M059J (cell line): Measurements from ENCODE around the gene CAT. TPM values are rescaled to one million over a fixed set of nuclear protein-coding genes. Genes with fewer than 3 reads are reported as not detected.

ENCODE experiments used
- DNase-seq: peaks from one replicate; pipeline ENCODE4 v3.0.0-alpha.2; 2012; ENCODE audit warnings: low read depth
- total RNA-seq: library from RNA; depleted of rRNA; stranded (reverse); fragments of >200 nt; shearing (Covaris generic); gene quantifications from 2 replicates; pipeline ENCODE4 v1.2.3, GENCODE V29; 2014; rRNA removed

Gene CAT
- 102 and 121 TPM in 2 replicates for total RNA-seq

DNA sequence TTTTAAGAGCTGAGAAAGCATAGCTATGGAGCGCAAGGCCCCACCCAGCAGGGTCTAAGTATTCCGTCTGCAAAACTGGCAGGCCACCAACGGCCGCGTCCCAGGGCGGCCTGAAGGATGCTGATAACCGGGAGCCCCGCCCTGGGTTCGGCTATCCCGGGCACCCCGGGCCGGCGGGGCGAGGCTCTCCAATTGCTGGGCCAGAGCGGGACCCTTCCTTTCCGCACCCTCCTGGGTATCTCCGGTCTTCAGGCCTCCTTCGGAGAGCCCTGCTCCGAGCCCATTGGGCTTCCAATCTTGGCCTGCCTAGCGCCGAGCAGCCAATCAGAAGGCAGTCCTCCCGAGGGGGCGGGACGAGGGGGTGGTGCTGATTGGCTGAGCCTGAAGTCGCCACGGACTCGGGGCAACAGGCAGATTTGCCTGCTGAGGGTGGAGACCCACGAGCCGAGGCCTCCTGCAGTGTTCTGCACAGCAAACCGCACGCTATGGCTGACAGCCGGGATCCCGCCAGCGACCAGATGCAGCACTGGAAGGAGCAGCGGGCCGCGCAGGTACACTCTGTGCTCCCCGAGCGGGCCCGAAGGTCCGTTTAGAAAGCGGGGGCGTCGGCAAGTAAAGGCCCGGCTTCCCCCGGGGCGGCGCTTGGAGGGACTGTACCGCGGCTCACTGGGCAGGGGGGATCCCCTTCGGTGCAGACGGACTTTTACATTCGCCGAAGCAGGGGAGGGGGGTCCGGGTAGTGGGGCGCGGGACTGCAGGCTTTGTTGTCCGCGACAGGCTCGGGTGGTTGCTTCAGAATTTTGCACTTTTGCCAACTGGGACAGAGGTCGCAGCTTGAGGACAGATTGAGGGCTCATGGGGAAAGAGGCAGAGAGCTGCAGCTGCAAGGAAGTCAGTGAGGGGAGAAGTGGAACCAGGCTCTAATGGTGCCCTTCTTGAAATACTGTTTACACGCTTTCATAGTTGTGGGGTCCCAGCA lies at the start of gene CAT:
CAT (plus strand) TSS at position 406 of the 979 bp plus-strand sequence; CDS start at position 486, 80 bp downstream.
- DNase-seq, result peak; percentile 97

DNA sequence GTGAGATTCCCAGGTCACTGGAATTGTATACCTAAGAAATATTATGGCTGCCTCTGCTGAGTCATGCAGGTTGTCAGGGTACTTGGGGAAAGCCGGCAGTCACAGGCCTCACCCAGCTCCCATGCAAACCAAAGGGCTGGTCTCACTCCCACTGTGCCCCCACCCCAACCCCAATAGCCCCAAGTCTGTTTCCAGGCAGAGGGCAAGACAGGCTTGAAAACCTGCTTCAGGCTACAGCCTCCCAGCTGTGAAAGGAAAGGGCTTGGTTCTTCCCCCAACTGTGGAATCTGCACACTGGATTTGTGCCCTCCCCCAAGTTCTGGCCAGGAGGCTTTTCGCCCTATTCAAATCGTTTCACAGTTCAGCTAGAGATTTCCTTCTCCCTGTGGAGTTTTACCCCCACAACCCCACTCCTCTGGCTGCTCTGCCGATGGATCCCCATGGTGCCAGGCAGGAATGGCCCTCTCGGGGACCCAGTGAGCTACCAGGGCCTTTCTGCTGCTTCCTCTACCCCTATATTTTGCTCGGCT lies 43.9 kb upstream of the CAT start:
- DNase-seq, result peak; percentile 26

DNA sequence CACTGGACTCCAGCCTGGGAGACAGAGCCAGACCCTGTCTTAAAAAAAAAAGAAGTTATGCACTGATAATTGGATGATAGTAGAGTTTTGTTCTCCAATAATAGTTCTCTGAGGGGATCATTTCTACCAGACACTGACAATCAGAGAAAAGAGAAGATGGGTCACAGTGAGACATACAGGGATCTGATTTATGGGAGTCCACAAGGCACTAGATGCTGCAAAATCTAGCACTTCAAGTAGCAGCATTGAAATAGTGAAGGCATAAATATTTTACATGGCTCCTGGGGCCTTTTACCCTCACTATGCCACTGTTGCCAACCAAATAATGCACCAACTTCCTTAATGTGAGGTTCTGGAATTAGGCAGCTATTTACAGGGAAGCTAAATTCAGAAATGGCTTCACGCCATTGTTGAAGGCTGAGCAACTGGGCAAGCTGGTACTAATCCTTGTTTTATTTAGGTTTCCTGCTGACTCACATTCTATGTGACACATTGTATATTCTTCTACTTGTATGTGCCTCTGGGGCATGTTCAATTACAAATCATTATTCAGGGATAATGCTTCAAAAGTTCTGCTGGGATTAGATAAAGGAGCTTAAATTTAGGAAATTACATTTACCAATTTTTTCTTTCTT lies 42.7 kb upstream of the CAT start:
- DNase-seq, result peak; percentile 91

- no peak for DNase-seq
These were observed 41.6 kb upstream of the CAT start for GRCh38 chr11:34397120-34397519.

DNA sequence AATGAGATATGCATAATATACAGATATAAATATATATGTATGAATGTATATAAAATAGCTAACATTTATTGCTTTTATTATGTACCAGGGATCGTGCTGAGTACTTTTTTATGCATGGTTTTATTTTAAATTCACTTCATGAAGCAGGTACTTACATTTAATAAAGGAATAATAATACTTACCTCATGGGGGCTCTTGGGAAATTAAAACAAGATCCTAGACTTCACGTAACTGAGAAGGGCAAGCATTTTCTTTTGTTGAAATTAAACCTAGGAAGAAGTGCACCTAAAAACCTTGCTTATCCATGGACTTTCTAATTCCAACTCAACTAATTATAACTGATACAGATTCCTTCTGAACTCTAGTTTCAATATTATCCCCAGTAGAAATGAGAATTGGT lies 40.9 kb upstream of the CAT start:
- no peak for DNase-seq

DNA sequence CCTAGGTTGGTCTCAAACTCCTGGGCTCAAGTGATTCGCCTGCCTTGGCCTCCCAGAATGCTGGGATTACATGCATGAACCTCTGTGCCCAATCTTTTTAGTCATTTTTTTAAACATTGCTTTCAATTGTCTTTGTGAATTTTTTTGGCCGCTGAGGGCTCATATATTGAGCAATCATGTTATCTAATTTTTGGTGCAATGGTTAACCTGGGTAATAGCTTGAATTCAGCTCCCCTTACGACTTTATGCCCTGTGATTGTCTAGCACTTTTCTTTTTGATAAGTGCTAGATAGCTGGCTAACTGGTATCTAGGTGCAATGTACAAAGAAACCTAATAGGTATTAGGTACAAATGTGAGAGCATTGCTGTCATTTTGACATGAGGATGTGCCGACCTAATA lies 35.3 kb upstream of the CAT start:
- no peak for DNase-seq

DNA sequence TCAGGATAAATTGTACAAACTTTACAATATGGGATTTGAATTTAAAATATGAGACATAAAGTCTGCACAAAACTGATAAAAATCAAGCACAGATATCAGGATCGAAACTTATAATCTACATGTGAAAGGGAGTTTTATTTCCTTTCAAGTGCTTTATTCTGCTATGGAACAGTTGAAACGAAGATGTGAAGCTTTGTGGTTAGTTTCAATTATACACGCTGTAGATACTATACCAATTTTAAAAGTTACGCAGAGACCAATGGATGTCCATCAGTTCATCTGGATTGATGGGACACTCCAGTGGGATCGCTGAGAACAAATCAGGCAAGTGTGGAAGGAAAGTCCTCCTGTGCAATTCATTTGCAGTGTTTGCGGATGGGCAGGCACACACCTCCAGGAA lies 34.5 kb upstream of the CAT start:
- DNase-seq, result no peak

DNA sequence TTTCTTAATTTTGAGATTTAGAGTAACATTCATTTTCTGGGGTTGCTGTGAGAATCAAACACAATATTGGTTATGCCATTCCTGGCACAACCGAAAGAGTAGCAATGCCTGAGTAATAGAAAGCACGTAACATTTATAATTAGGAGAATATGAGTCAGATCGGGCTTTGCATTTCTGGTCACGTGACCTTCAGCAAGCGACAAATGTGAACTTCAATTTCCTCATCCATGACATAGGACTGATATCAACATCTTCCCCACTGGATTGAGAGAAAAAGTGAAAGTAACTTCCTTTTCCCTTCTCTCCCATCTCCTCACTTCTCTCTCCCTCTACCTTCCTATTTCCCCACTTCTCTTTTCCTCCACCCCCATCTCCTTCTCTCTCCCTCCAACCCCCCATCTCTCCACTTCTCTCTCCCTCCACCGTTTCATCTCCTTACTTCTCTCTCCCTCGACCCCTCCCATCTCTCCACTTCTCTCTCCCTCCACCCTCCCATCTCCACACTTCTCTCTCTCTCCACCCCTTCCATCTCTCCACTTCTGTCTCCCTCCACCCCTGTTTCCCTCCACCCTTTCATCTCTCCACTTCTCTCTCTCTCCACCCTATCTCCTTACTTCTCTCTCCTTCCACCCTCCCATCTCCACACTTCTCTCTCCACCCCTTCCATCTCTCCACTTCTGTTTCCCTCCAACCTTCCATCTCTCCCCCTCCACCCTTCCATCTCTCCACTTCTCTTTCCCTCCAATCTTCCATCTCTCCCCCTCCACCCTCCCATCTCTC lies 33.5 kb upstream of the CAT start:
- DNase-seq, result peak; percentile 81

DNA sequence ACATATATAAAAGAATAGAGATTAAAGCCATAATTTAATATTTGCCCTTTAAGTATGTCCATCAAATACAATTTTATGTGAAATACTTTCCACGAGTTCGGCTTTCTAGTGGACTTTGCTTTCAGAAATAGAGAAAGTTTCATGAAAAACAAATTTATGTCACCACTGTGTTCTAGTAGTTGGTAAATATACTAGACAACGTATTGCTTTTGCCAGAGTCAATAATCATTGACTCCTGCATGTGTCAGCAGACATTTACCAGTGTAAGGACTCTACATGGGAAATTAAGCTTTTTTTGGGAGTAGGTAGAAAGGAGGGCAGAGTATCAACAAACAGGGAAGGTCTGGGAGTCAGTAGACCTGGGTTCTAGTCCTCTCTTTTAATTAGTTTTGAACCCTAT lies 32.3 kb upstream of the CAT start:
- DNase-seq, result no peak

- DNase-seq, result no peak
These were observed 31.5 kb upstream of the CAT start for GRCh38 chr11:34407121-34407813.

- no peak for DNase-seq
These were observed 30.1 kb upstream of the CAT start for GRCh38 chr11:34408580-34409172.

DNA sequence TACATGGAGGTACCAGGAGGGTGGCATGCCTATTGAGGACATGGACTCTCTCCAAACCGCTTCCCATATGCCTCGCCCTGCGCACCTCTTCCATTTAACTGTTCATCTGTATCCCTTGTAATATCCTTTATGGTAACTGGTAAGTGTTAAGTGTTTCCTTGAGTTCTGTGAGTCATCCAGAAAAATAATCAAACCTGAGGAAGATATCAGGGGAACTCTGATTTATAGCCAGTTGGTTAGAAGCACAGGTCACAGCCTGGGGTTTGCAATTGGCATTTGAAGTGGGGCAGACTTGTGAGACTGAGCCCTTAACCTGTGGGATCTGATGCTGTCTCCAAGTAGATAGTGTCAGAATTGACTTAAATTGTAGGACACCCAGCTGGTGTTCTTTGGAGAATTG lies 27.6 kb upstream of the CAT start:
- peak; percentile 52 for DNase-seq

DNA sequence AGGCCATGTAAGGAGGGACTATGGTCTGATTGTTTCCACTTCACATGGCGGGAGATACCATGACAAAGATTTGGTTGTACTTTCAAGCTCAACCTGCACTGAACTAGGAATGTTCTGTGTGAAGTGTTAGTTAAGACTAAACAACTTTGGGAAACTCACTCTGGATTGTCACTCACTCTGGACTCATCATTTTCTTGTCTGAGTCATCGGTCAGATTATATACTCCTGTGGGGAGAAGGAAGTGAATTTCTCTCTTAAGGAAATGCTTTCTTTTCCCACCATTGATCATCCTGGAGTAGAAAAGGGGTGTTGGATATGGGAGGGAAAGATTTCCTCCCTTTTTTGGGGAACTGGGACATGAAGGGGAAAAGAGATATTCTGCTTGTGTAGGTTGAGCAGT lies 26.9 kb upstream of the CAT start:
- peak; percentile 57 for DNase-seq

DNA sequence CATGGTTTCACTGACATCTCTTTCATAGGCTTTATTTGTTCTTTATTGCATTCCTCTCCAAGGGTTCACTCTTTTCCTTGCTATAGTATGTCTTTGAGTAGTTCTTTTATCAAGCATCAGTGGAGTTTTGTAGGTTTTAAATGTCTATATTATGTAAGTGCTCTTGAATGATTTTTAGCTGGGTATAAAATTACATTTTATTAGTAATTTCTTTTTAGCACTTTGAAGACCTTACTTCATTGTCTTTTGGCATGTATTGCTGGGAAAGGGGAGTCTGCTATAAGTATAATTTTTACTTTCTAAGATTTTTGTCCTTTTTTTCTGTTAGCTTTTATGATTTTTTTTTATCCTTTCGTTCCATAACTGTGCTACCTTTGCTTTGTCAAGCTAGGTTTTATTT lies 25.5 kb upstream of the CAT start:
- DNase-seq, result no peak

DNA sequence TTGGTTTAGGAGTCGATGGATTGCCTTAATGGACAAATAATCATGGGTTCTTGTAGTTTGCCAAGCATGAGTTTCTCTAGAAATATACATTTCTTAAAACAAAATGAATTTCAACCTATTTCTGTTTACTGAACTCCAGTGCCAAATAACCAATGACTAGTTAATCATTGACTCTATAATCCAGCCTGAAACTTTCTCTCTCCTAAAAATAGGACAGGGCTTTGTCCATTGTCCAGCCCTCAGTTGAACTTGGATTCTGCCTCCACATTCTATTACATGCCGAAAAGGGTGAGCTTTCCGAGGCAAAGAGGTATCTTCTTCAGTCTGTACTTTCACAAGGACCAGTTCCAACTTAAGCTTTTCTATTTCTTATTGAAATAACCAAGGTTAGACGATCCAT lies 23.2 kb upstream of the CAT start:
- no peak for DNase-seq

DNA sequence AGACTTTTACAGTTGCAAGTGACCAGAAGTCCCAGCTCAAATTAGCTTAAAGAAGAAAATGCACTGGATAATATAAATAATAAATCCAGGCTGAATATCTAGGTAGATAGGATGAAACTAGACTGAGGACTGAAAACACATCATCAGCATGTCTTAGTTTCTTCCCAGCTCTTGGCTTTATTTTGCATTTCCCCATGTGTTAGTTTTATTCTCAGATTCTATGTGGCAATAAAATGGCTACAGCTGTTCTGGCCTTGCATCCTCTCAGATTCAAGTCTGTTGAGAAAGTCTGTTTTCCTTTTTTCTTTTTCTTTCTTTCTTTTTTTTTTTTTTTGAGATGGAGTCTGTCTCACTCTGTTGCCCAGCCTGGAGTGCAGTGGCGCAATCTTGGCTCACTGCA lies 22.6 kb upstream of the CAT start:
- DNase-seq, result no peak

- DNase-seq, result no peak
These were observed 22.0 kb upstream of the CAT start for GRCh38 chr11:34416766-34417165.

DNA sequence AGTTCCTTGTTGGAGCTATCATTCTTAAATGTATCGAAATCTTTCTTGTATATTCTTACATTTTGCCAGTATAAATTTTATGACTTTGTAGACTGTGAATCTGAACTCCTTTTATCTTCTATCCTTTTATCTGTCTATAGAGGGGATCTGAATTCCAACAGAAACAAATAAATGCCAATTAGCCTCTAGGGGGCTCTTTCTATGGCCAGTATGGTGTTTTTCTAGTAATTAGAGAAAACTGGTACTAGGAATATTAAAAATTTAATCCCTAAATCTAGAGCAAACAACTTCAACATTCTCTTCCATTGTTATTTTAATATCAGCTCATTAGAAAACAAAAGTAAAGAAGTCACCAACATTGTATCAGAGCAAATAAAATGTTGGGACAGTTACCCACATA lies 21.5 kb upstream of the CAT start:
- no peak for DNase-seq

DNA sequence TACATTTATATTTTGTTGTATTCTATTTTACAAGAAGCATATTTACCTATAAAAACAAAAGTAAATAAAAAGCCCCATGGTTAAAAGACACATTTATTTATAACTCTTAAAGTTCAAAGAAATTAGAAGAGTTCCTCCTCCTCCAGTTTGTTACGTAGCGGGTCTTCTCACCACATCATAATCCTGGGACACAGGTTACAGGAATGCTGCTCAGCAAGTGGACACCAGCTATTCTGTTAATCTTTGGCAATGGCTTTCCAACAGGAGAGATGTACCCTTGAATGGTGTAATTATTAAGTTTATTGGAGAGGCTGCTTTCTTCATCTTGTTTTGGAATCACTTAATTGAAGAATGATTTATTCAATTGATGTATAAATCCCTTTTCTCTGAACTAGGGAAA lies 19.6 kb upstream of the CAT start:
- no peak for DNase-seq

GRCh38 chr11:34423300-34423699 lies 15.4 kb upstream of the CAT start:
- peak; percentile 63 for DNase-seq

DNA sequence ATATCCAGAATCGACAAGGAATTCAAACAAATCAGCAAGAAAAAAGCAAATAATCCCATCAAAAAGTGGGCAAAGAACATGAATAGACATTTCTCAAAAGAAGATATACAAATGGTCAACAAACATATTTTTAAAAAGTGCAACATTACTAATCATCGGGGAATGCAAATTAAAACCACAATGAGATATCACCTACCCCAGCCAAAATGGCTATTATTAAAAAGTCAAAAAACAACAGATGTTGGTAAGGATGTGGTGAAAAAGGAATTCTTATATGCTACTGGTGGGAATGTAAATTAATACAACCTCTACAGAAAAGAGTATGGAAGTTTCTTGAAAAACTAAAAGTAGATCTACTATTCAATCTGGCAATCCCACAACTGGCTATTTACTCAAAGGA lies 13.9 kb upstream of the CAT start:
- peak; percentile 70 for DNase-seq
